HG03025 (cell line): ENCODE results near the gene HHAT.

Experiments used
- ATAC-seq: cut with Tn5 transposase; IDR thresholded peaks from one replicate; pipeline ENCODE4 v1.9.1; 2021; ENCODE audit warnings: mild to moderate bottlenecking, moderate library complexity; ENCODE audit not compliant: unreplicated experiment, low FRiP score

Gene HHAT

GRCh38 chr1:210698661-210699060 is 370.0 kb downstream of the HHAT start:
- no peak for ATAC-seq

- no peak for ATAC-seq
These were observed 371.4 kb downstream of the HHAT start for GRCh38 chr1:210700083-210700482.

GRCh38 chr1:210700511-210700910 is 371.8 kb downstream of the HHAT start:
- no peak for ATAC-seq

GRCh38 chr1:210702506-210702905 is 373.8 kb downstream of the HHAT start:
- ATAC-seq: no peak

GRCh38 chr1:210703593-210703992 is 374.9 kb downstream of the HHAT start:
- ATAC-seq: no peak

GRCh38 chr1:210705086-210705485 is 376.4 kb downstream of the HHAT start:
- ATAC-seq: no peak

- no peak for ATAC-seq
These were observed 377.5 kb downstream of the HHAT start for GRCh38 chr1:210706246-210706645.

GRCh38 chr1:210707300-210708240 is 378.9 kb downstream of the HHAT start:
- ATAC-seq: no peak

- ATAC-seq: no peak
These were observed 381.0 kb downstream of the HHAT start for GRCh38 chr1:210709701-210710100.

GRCh38 chr1:210711825-210712612 is 383.3 kb downstream of the HHAT start:
- no peak for ATAC-seq

- ATAC-seq: no peak
These were observed 386.4 kb downstream of the HHAT start for GRCh38 chr1:210715072-210715471.

- no peak for ATAC-seq
These were observed 393.8 kb downstream of the HHAT start for GRCh38 chr1:210722410-210723081.

- no peak for ATAC-seq
These were observed 394.9 kb downstream of the HHAT start for GRCh38 chr1:210723646-210724045.

GRCh38 chr1:210724768-210725167 is 396.1 kb downstream of the HHAT start:
- no peak for ATAC-seq
